ENCODE measurements around the gene PHKA1. TPM values are rescaled to one million over a fixed set of nuclear protein-coding genes. Genes with fewer than 3 reads are reported as not detected.

The PHKA1 gene
- total RNA-seq, 1 donor from 2014 or later = 4.0 TPM

DNA sequence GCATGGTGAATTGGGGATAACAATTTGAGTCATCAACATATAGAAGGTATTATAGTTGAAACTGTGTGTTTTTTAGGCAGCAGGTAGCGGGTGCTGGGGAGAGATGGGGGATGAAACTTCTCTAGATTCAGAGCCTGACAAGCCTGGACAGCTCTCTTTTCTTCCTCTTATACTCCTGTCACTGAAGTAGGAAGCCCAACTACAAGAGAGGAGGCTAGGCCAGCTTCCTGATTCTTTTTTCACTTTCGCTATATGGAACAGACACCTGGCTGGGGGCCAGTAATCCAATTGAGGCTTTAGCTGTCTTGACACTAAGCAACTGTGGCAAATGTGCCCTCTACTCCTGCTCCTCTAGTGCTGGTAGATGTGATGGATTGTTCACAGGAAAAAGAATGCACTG lies 69.2 kb downstream of the PHKA1 start:
- DNase-seq (ENCODE audit: low spot score) = no peak
- Mint-ChIP-seq H3K4me3 (ENCODE audit: unreplicated experiment) (no peak overlapping the region), H3K4me1 (ENCODE audit: unreplicated experiment) (no peaks in the 10 kb centered on the region), H3K27me3 (ENCODE audit: unreplicated experiment) (no peaks in the 10 kb centered on the region), H3K36me3 (ENCODE audit: low read depth, unreplicated experiment) (no peaks in the 10 kb centered on the region), H3K9me3 (ENCODE audit: unreplicated experiment) (no peaks in the 10 kb centered on the region), H3K27ac (ENCODE audit: unreplicated experiment) (no peak overlapping the region)
- TF ChIP-seq, protein P1, sequence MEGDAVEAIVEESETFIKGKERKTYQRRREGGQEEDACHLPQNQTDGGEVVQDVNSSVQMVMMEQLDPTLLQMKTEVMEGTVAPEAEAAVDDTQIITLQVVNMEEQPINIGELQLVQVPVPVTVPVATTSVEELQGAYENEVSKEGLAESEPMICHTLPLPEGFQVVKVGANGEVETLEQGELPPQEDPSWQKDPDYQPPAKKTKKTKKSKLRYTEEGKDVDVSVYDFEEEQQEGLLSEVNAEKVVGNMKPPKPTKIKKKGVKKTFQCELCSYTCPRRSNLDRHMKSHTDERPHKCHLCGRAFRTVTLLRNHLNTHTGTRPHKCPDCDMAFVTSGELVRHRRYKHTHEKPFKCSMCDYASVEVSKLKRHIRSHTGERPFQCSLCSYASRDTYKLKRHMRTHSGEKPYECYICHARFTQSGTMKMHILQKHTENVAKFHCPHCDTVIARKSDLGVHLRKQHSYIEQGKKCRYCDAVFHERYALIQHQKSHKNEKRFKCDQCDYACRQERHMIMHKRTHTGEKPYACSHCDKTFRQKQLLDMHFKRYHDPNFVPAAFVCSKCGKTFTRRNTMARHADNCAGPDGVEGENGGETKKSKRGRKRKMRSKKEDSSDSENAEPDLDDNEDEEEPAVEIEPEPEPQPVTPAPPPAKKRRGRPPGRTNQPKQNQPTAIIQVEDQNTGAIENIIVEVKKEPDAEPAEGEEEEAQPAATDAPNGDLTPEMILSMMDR (IDR thresholded peaks at IDR 0.05; ENCODE audit: unreplicated experiment) = no peak

GRCh38 chrX:72641611-72642010 lies 72.5 kb downstream of the PHKA1 start:
- TF ChIP-seq, protein P1 (IDR thresholded peaks at IDR 0.05; ENCODE audit: unreplicated experiment) = no peak
- Mint-ChIP-seq H3K4me3 (ENCODE audit: unreplicated experiment) (no peak overlapping the region), H3K27me3 (ENCODE audit: unreplicated experiment) (no peaks in the 10 kb centered on the region), H3K27ac (ENCODE audit: unreplicated experiment) (no peak overlapping the region), H3K36me3 (ENCODE audit: low read depth, unreplicated experiment) (no peaks in the 10 kb centered on the region), H3K4me1 (ENCODE audit: unreplicated experiment) (no peaks in the 10 kb centered on the region), H3K9me3 (ENCODE audit: unreplicated experiment) (no peaks in the 10 kb centered on the region)
- DNase-seq (ENCODE audit: low spot score) = no peak

DNA sequence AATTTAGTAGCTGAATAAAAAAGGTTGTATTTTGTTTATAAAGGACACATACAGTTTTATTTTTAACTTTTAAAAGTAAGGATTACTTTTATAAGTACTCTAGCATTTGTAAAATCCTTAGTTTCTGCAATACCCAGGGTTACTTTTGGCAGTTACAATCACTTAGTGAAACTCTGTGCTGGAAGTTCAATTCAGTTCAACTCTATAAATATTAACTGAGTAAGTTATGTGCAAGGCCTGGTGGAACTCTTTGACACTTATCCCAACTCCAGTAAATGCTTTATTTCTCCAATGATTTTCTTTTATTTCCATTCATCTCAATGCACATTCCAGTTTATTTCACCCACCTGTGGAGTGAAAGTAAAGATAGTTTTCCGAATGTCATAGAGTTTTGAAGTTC lies 78.2 kb downstream of the PHKA1 start:
- Mint-ChIP-seq H3K9me3 (ENCODE audit: unreplicated experiment) (no peaks in the 10 kb centered on the region), H3K4me3 (ENCODE audit: unreplicated experiment) (no peak overlapping the region), H3K36me3 (ENCODE audit: low read depth, unreplicated experiment) (no peaks in the 10 kb centered on the region), H3K27me3 (ENCODE audit: unreplicated experiment) (no peaks in the 10 kb centered on the region), H3K4me1 (ENCODE audit: unreplicated experiment) (peaks cover 20% of the 10 kb centered on the region), H3K27ac (ENCODE audit: unreplicated experiment) (no peak overlapping the region)
- TF ChIP-seq, protein P1 (IDR thresholded peaks at IDR 0.05; ENCODE audit: unreplicated experiment) = no peak
- no peak for DNase-seq (ENCODE audit: low spot score)

DNA sequence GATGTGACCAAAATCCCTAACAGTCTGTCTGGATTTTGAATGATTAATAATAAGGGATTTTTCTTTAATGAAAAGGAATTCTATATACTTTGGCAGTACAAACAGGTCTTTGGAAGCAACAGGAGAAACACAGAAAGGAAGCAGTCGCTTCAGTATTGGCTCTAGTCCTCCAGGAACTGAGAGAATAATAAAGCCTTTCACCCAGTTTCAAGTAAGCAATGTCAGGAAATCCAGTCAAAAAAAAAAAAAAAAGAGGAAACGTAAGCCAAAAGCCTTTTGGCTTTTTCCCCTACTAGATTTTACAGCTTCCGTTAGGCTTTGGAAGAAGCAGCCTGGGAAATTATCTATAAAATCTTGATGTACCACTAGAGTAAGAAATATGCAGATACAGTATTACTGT lies 79.8 kb downstream of the PHKA1 start:
- no peaks in the 10 kb centered on the region for H3K9me3 Mint-ChIP-seq (ENCODE audit: unreplicated experiment)
- no peaks in the 10 kb centered on the region for H3K36me3 Mint-ChIP-seq (ENCODE audit: low read depth, unreplicated experiment)
- TF ChIP-seq, protein P1 (IDR thresholded peaks at IDR 0.05; ENCODE audit: unreplicated experiment) = no peak
- peaks cover 20% of the 10 kb centered on the region for H3K4me1 Mint-ChIP-seq (ENCODE audit: unreplicated experiment)
- H3K27me3 Mint-ChIP-seq (ENCODE audit: unreplicated experiment) = no peaks in the 10 kb centered on the region
- no peak overlapping the region for H3K4me3 Mint-ChIP-seq (ENCODE audit: unreplicated experiment)
- no peak overlapping the region for H3K27ac Mint-ChIP-seq (ENCODE audit: unreplicated experiment)
- DNase-seq (ENCODE audit: low spot score) = no peak

- TF ChIP-seq, protein P1 (IDR thresholded peaks at IDR 0.05; ENCODE audit: unreplicated experiment) = no peak
- H3K4me1 Mint-ChIP-seq (ENCODE audit: unreplicated experiment) = peaks cover 20% of the 10 kb centered on the region
- no peak overlapping the region for H3K27ac Mint-ChIP-seq (ENCODE audit: unreplicated experiment)
- H3K27me3 Mint-ChIP-seq (ENCODE audit: unreplicated experiment) = no peaks in the 10 kb centered on the region
- DNase-seq (ENCODE audit: low spot score) = no peak
- no peaks in the 10 kb centered on the region for H3K36me3 Mint-ChIP-seq (ENCODE audit: low read depth, unreplicated experiment)
- no peak overlapping the region for H3K4me3 Mint-ChIP-seq (ENCODE audit: unreplicated experiment)
- H3K9me3 Mint-ChIP-seq (ENCODE audit: unreplicated experiment) = no peaks in the 10 kb centered on the region
Measured at GRCh38 chrX:72630185-72630584, 83.9 kb downstream of the PHKA1 start.
